Hematopoietic multipotent progenitor cell treated with erythropoietin and hydrocortisone succinate and interleukin-3 and kit ligand, for 6 days (in vitro differentiated cells): ENCODE results near the gene LHPP.
"Not testable (repeated sequence)": the region's sequence is repeated elsewhere in the genome, so short reads cannot be mapped to it uniquely, and the experiment has no call there.

Source experiments
- DNase-seq: peaks from one replicate; pipeline ENCODE4 v3.0.0-alpha.2; 2015

Gene LHPP

DNA sequence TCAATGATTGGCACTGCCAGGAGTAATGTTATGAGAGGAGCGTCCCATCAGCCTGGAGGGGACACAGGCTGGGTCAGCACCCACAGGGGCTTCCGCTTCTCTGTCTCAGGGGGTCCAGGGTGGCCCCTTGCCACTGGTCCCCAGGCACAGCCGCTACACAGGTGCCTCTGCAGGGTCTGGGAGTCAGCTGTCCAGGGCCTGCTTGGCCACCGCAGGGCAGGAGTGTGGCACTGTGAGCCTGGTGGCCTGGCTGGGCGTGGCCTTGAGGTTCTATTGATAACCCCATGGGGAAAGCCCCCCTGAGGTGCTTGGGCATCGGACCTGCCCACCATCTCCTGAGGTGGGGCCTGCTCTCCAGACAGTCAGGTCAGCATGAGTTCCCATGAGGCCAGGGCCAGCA, 136.6 kb downstream of the LHPP start:
- no peak for DNase-seq

- no peak for DNase-seq
Observed at GRCh38 chr10:124598773-124599587, 137.4 kb downstream of the LHPP start.

GRCh38 chr10:124599588-124600050, 138.0 kb downstream of the LHPP start:
- DNase-seq = no peak

GRCh38 chr10:124600051-124600880, 138.6 kb downstream of the LHPP start:
- DNase-seq = no peak

GRCh38 chr10:124601016-124601415, 139.4 kb downstream of the LHPP start:
- no peak for DNase-seq

DNA sequence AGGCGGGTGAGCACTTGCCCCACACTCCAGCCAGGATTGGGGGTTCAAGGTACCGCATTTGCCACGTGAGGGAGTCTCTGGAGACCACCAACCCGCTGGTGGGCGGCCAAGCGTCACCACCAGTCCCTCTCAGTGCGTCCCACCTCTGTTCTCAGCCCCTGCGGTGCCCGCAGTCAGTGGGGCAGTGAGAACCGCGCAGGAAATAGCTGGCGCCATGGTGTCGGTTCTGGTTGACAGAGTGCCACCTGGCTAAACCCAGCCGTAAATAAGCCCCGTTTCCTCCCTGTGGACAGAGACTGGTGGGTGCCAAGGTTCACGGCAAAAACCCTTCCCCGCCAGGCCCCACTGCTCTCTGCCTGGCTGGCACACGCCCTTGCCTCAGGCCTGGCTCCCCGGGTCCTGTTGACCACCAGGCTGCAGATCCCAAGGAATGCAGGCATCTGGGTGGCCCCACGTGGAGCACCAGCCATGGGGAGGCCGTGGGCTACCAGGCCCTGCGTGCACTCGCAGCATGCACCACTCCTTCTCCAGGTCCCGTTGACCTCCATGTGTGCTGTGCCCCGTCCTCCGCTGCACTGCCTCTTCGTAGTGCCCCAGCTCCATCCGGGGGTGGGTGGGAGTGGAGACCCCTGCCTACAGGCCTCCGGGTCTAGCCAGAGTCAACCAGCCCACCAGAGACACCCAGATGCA, 140.0 kb downstream of the LHPP start:
- DNase-seq = no peak

GRCh38 chr10:124602121-124602561, 140.5 kb downstream of the LHPP start:
- no peak for DNase-seq

- DNase-seq = no peak
Observed at GRCh38 chr10:124602646-124603365, 141.2 kb downstream of the LHPP start.

GRCh38 chr10:124603376-124604213, 142.0 kb downstream of the LHPP start:
- DNase-seq = no peak

DNA sequence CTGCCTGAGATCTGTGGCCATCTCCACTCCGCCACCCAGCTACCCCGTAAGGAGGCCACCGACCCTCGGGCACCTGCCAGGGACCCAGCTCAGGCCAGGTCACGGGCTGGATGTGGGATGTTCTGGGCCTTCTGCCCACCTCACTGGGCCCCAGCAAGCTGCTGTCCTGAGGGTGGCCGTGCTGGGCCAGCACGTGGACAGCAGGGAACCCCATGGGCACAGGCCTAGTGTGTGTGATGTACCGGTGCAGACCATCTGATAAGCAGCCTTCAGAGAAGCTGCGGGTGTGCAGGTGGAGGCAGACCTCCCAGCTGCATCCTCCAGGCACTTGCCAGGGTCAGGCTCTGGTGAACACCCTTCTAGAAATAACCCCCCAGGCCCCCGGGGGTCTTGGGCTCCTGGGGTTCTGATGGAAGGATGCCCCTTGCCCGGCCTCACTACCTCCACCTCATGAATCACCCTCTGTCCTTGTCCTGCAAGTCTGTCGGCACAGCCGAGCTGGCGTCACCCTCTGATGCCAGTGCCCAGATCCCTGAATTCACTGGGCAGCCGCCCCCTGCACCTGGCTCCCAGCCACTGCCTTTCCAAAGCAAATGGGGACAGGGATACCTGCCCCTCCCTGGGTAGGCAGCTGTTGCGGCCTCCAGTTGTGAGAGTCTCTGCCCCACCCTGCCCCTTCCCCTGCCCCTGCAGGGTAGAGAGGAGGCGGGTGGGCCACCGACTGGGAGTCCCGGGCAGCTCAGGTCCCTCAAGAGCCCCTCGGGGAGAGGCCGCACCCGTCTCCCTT, 142.8 kb downstream of the LHPP start:
- DNase-seq = no peak

DNA sequence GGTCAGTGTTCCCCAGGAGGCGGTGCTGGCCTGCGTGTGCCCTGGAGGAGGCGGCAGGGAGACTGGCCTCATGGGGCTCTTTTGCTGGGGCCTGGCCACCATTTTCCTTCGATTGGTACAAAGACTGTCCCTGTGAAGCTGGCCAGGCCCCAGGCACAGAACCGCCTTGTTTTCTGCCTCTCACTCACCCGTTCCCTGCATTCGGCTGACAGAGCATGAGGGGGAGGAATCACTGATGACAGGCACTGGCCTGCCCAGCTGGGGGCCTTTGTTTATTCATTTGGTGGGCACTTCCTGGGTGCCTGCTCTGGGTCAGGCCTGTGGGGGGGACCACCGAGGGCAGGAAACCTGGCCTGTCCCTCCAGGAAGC, 143.4 kb downstream of the LHPP start:
- DNase-seq = no peak

DNA sequence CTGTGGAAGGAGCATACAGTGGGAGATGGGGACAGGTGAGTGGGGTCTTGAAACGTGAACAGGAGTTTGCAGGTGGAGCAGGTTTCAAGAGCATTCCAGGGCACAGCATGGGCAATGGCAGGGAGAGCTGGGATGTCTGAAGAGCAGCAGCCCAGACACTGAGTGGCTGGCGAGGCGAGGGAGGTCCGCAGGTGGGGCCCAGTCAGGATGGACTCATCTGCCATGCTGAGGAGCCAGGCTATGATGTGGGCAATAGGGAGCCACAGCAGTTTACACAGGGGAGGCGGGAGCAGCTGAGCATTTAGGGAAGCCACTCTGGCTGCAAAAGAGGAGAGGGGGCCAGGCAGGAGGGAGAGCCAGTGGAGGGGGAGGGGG, 143.8 kb downstream of the LHPP start:
- DNase-seq = no peak

GRCh38 chr10:124605856-124606812, 144.5 kb downstream of the LHPP start:
- no peak for DNase-seq

DNA sequence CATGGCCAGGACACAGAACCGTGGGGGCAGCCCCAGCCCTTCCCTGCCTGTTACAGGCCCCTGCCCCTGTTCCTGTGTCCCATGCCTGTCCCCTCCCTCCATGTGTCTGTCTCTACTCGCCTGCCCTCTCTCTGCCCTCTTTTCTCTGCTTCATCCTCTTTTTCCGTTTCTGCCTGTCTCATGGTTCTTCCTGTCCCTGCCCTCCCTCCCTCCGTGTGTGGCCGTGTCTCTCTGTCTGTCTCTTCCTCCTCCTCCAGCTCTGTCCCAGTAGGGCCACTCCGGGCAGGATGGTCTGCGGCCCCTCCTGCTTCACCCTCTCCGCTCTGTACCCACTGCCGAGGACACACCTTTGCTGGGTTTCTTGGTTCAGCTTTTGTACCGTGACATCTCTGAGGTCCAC, 145.2 kb downstream of the LHPP start:
- no peak for DNase-seq

GRCh38 chr10:124607693-124608092, 146.1 kb downstream of the LHPP start:
- DNase-seq = no peak

DNA sequence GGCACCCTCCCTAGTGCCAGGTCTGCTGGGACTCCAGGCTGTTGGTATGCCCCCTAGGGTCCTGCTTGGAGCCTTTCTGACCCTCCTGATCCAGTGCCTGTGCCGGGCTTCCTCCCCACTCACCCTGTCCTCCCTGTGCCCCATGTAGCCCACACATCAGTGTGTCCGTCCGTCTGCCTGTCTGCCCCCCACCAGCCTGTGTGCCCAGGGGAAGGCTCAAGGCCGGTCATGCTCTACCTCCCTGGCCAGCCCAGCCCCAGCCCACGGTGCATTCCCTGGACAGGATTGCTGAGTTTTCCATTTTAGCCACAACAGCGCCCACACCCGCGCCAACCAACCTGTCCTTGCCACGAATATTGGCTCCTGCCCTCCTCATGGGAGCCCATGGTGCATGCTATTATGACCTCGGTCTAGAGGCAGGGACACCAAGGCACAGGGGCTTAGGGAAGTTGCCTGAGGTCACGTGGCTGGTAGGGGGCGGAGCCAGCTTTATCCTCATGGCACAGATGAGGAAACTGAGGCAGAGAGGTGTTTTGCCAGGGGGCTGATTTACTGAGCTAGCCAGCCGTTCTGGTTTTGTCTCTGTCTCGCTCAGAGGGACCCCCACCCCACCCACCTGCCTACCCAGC, 146.6 kb downstream of the LHPP start:
- DNase-seq = no peak

DNA sequence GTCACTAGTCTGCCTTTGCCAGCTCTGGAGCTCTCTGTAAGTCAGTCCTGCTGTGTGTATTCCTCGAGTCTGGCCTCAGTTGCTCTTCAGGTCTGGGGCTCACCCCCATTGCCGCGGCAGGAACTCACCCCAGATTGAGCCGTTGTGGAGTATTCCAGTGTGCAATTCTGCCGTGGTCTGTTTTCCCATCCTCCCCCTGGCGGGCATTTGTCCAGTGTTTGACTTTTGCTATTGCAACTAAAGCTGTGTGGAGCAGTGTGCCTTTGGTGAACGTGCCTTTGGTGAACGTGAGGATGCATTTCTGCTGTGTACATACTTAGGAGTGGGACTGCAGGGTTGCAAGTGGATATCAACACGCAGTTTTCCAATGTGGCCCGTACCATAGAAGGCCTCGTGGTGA, 148.1 kb downstream of the LHPP start:
- DNase-seq = no peak

- not testable (repeated sequence) for DNase-seq
Observed at GRCh38 chr10:124610186-124610585, 148.6 kb downstream of the LHPP start.

DNA sequence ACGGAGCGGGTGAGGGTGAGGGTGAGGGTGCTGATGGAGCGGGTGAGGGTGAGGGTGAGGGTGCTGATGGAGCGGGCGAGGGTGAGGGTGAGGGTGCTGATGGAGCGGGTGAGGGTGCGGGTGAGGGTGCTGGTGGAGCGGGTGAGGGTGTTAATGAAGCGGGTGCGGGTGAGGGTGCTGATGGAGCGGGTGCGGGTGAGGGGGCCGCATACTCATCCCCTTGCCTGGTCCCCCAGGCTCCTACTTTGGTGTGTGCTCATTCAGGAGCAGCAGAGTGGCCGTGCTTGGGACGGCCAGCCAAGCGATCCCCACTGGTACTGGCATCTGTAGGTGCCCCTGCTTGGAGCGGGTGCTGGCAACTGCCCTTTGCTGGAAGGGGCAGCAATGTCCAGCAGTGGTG, 149.2 kb downstream of the LHPP start:
- DNase-seq = not testable (repeated sequence)
